ENCODE data around the gene VPS37B.

The VPS37B gene

GRCh38 chr12:122846622-122847515 lies 49.1 kb downstream of the VPS37B start:
- H3K9me3 Mint-ChIP-seq: no peaks in the 10 kb centered on the region
- no peaks in the 10 kb centered on the region for H3K27me3 Mint-ChIP-seq
- H3K4me3 Mint-ChIP-seq: no peak overlapping the region
- H3K4me1 Mint-ChIP-seq: peaks cover 6% of the 10 kb centered on the region
- DNase-seq: no peak
- ATAC-seq: no peak
- H3K27ac Mint-ChIP-seq: no peak overlapping the region

GRCh38 chr12:122845865-122846621 lies 49.9 kb downstream of the VPS37B start:
- ATAC-seq (no peak), DNase-seq (no peak)
- no peaks in the 10 kb centered on the region for H3K27me3 Mint-ChIP-seq
- H3K4me3 Mint-ChIP-seq: no peak overlapping the region
- no peak overlapping the region for H3K27ac Mint-ChIP-seq
- H3K4me1 Mint-ChIP-seq: peaks cover 14% of the 10 kb centered on the region
- H3K9me3 Mint-ChIP-seq: no peaks in the 10 kb centered on the region

- Mint-ChIP-seq H3K9me3 (no peaks in the 10 kb centered on the region), H3K4me3 (no peak overlapping the region), H3K4me1 (peaks cover 22% of the 10 kb centered on the region), H3K27me3 (no peaks in the 10 kb centered on the region), H3K27ac (no peak overlapping the region)
- DNase-seq (no peak), ATAC-seq (no peak)
Measured at GRCh38 chr12:122845041-122845864, 50.7 kb downstream of the VPS37B start.

- Mint-ChIP-seq H3K27ac (peak overlapping the region in 1 of 2 donors; percentile 74), H3K4me3 (no peak overlapping the region), H3K9me3 (no peaks in the 10 kb centered on the region), H3K4me1 (peaks cover 30% of the 10 kb centered on the region), H3K27me3 (no peaks in the 10 kb centered on the region)
- DNase-seq (no peak), ATAC-seq (no peak)
Measured at GRCh38 chr12:122844366-122844971, 51.5 kb downstream of the VPS37B start.

GRCh38 chr12:122843455-122843854 lies 52.5 kb downstream of the VPS37B start:
- DNase-seq (no peak), ATAC-seq (no peak)
- Mint-ChIP-seq H3K9me3 (no peaks in the 10 kb centered on the region), H3K27me3 (no peaks in the 10 kb centered on the region), H3K27ac (no peak overlapping the region), H3K4me1 (peaks cover 37% of the 10 kb centered on the region), H3K4me3 (no peak overlapping the region)

- DNase-seq (no peak), ATAC-seq (no peak)
- no peaks in the 10 kb centered on the region for H3K9me3 Mint-ChIP-seq
- peaks cover 44% of the 10 kb centered on the region for H3K4me1 Mint-ChIP-seq
- H3K27ac Mint-ChIP-seq: peak overlapping the region in 1 of 2 donors; percentile 94
- no peak overlapping the region for H3K4me3 Mint-ChIP-seq
- H3K27me3 Mint-ChIP-seq: no peaks in the 10 kb centered on the region
Measured at GRCh38 chr12:122842505-122843405, 53.2 kb downstream of the VPS37B start.

GRCh38 chr12:122841544-122842321 lies 54.2 kb downstream of the VPS37B start:
- no peak overlapping the region for H3K4me3 Mint-ChIP-seq
- ATAC-seq: no peak
- no peak for DNase-seq
- peak overlapping the region in 1 of 2 donors; percentile 94 for H3K27ac Mint-ChIP-seq
- peaks cover 55% of the 10 kb centered on the region for H3K4me1 Mint-ChIP-seq
- no peaks in the 10 kb centered on the region for H3K27me3 Mint-ChIP-seq
- no peaks in the 10 kb centered on the region for H3K9me3 Mint-ChIP-seq

GRCh38 chr12:122840580-122841513 lies 55.1 kb downstream of the VPS37B start:
- H3K4me1 Mint-ChIP-seq: peaks cover 62% of the 10 kb centered on the region
- no peak overlapping the region for H3K4me3 Mint-ChIP-seq
- no peaks in the 10 kb centered on the region for H3K9me3 Mint-ChIP-seq
- H3K27ac Mint-ChIP-seq: peak overlapping the region in 1 of 2 donors; percentile 4
- ATAC-seq (no peak), DNase-seq (no peak)
- H3K27me3 Mint-ChIP-seq: no peaks in the 10 kb centered on the region

GRCh38 chr12:122839907-122840554 lies 55.9 kb downstream of the VPS37B start:
- no peak overlapping the region for H3K27ac Mint-ChIP-seq
- no peaks in the 10 kb centered on the region for H3K27me3 Mint-ChIP-seq
- no peaks in the 10 kb centered on the region for H3K9me3 Mint-ChIP-seq
- DNase-seq (no peak), ATAC-seq (no peak)
- peaks cover 62% of the 10 kb centered on the region for H3K4me1 Mint-ChIP-seq
- H3K4me3 Mint-ChIP-seq: no peak overlapping the region

GRCh38 chr12:122838841-122839240 lies 57.1 kb downstream of the VPS37B start:
- peaks cover 8% of the 10 kb centered on the region for H3K27me3 Mint-ChIP-seq
- H3K4me3 Mint-ChIP-seq: no peak overlapping the region
- ATAC-seq (no peak), DNase-seq (no peak)
- H3K27ac Mint-ChIP-seq: peak overlapping the region in 1 of 2 donors; percentile 34
- H3K4me1 Mint-ChIP-seq: peaks cover 74% of the 10 kb centered on the region
- H3K9me3 Mint-ChIP-seq: no peaks in the 10 kb centered on the region

GRCh38 chr12:122837306-122838265 lies 58.3 kb downstream of the VPS37B start:
- peak overlapping the region in 1 of 2 donors; percentile 98 for H3K27ac Mint-ChIP-seq
- ATAC-seq (no peak), DNase-seq (no peak)
- no peaks in the 10 kb centered on the region for H3K9me3 Mint-ChIP-seq
- H3K4me3 Mint-ChIP-seq: no peak overlapping the region
- peaks cover 10% of the 10 kb centered on the region for H3K27me3 Mint-ChIP-seq
- H3K4me1 Mint-ChIP-seq: peaks cover 75% of the 10 kb centered on the region
